K562 (cell line): ENCODE data around the gene OXSR1. TPM values are rescaled to one million over a fixed set of nuclear protein-coding genes. Genes with fewer than 3 reads are reported as not detected.
A peak's percentile ranks its signal among the peaks of the same experiment; 100 is the strongest.

Experiments
- ATAC-seq: fragments of 200-7000 bp; cut with Tn5 transposase; 3 replicates; pipeline ENCODE4 v1.9.1; 2020; ENCODE audit warnings: moderate library complexity
- BruUV-seq: library from RNA; stranded (reverse); fragments of 400-500 nt; replicated peaks from 2 replicates; lab custom pipeline; 2021; lab: Mats Ljungman, UMichigan
- CTCF ChIA-PET: fragments of 300-600 bp; formaldehyde crosslinking; extraction: SDS; loops from one replicate; lab custom pipeline; 2021; ENCODE audit warnings: low intra/inter-chr PET ratio; lab: Yijun Ruan, JAX
- POLR2A ChIA-PET: fragments of 300-600, 350-650 bp; sonication (Branson Sonifier 250); formaldehyde crosslinking; extraction: SDS; loops from one replicate; lab custom pipeline; 2021; ENCODE audit warnings: antibody characterized with exemption, inconsistent platforms; lab: Yijun Ruan, JAX
- DNase-seq, 4 experiments: peaks; one replicate each; pipeline versions ENCODE4 v3.0.0 to v3.0.0-alpha.2; 2011 to 2018; ENCODE audit warnings: low spot score in 3 of 4, mixed read lengths in 3 of 4; ENCODE audit errors: extremely low read depth in 1 of 4
- FAIRE-seq: peaks from 2 replicates; lab custom pipeline; 2011; peaks lifted over from hg19 to GRCh38; lab: Jason Lieb, UNC
- H2AFZ ChIP-seq: 2 replicates; pipeline ENCODE4 v1.6.0; 2011; ENCODE audit warnings: low read depth, low read length, control low read depth, inconsistent platforms
- H3K27ac ChIP-seq: fragments of 200-600 bp; 3 replicates; pipeline ENCODE4 v1.8.0; 2011; ENCODE audit warnings: low read depth, mild to moderate bottlenecking, control low read depth, inconsistent platforms, low read length, moderate library complexity, mixed read lengths; ENCODE audit errors: extremely low read depth
- H3K27me3 ChIP-seq, 2 experiments: fragments of 300-600 bp in 1 of 2; 2 replicates in 1 of 2; 3 replicates in 1 of 2; pipeline versions ENCODE4 v1.6.0 to v1.8.0; 2011; ENCODE audit warnings: inconsistent platforms in 2 of 2, low read length in 2 of 2, mild to moderate bottlenecking in 1 of 2, mixed read lengths in 1 of 2, moderate library complexity in 1 of 2; ENCODE audit not compliant: control insufficient read depth in 2 of 2, insufficient read depth in 2 of 2
- H3K36me3 ChIP-seq: fragments of 300-600 bp; 3 replicates; pipeline ENCODE4 v1.8.0; 2011; ENCODE audit warnings: mild to moderate bottlenecking, low read length, inconsistent platforms; ENCODE audit not compliant: control insufficient read depth, insufficient read depth
- H3K4me1 ChIP-seq, 2 experiments: fragments of 200-600 bp in 1 of 2; replicated peaks in 1 of 2; 2 replicates in 1 of 2; 3 replicates in 1 of 2; pipeline versions ENCODE4 v1.5.1 to v1.8.0; 2011; ENCODE audit warnings: inconsistent platforms in 2 of 2, low read length in 2 of 2, mild to moderate bottlenecking in 1 of 2, mixed read lengths in 1 of 2, moderate library complexity in 1 of 2; ENCODE audit not compliant: control insufficient read depth in 2 of 2, insufficient read depth in 2 of 2
- H3K4me2 ChIP-seq: 2 replicates; pipeline ENCODE4 v1.6.1; 2011; ENCODE audit warnings: low read length, control low read depth, inconsistent platforms, mixed read lengths; ENCODE audit not compliant: insufficient read depth
- H3K4me3 ChIP-seq: fragments of 200-600 bp; sonication (generic), shearing (Covaris generic); 2 replicates; pipeline ENCODE4 v1.5.1; 2016; ENCODE audit warnings: control low read depth, inconsistent platforms
- H3K79me2 ChIP-seq: fragments of 200-600 bp; 3 replicates; pipeline ENCODE4 v1.8.0; 2011; ENCODE audit warnings: low read length, inconsistent platforms; ENCODE audit not compliant: control insufficient read depth, insufficient read depth
- H3K9ac ChIP-seq, 2 experiments: 2 replicates each; pipeline versions ENCODE4 v1.6.0 to v1.6.1; 2011; ENCODE audit warnings: low read depth in 2 of 2, low read length in 2 of 2, control low read depth in 1 of 2, inconsistent platforms in 1 of 2, mild to moderate bottlenecking in 1 of 2, mixed read lengths in 1 of 2; ENCODE audit not compliant: insufficient read depth in 1 of 2
- H3K9me1 ChIP-seq: one replicate; pipeline ENCODE4 v1.6.0; 2011; ENCODE audit warnings: inconsistent platforms, mild to moderate bottlenecking, low read length, moderate library complexity; ENCODE audit not compliant: control insufficient read depth, insufficient read depth
- H3K9me3 ChIP-seq: replicated peaks from 2 replicates; pipeline ENCODE4 v1.5.1; 2011; ENCODE audit warnings: low read depth, low read length, inconsistent platforms; ENCODE audit not compliant: control insufficient read depth, insufficient read depth
- H4K20me1 ChIP-seq: replicated peaks from 2 replicates; pipeline ENCODE4 v1.6.1; 2011; ENCODE audit warnings: low read length, inconsistent platforms, mixed read lengths; ENCODE audit not compliant: control insufficient read depth, insufficient read depth
- HDAC8 ChIP-seq: fragments of 450-650 bp; IDR thresholded peaks from 2 replicates; pipeline ENCODE4 v1.6.1; 2016; ENCODE audit warnings: mild to moderate bottlenecking, missing genetic modification characterization, moderate library complexity, missing compliant biosample characterization
- HSF4 ChIP-seq: fragments of 250-450 bp; sonication (Bioruptor Pico); IDR thresholded peaks from 2 replicates; pipeline ENCODE4 v2.1.2; 2022; ENCODE audit warnings: mild to moderate bottlenecking, moderate library complexity, borderline replicate concordance
- LARP7 ChIP-seq: fragments of 450-650 bp; IDR thresholded peaks from 2 replicates; pipeline ENCODE4 v1.6.1; 2016
- MAZ ChIP-seq, 2 experiments: fragments of 450-650 bp in 1 of 2; sonication (generic) in 1 of 2; formaldehyde crosslinking; IDR thresholded peaks in 1 of 2; conservative IDR thresholded peaks in 1 of 2; 2 replicates each; pipeline versions ENCODE4 v1.4.0 to v1.5.0; 2020; ENCODE audit warnings: mild to moderate bottlenecking in 1 of 2, missing genetic modification reagents in 1 of 2
- NCOA4 ChIP-seq: fragments of 450-650 bp; IDR thresholded peaks from 2 replicates; pipeline ENCODE4 v1.6.1; 2018; ENCODE audit warnings: mild to moderate bottlenecking; ENCODE audit not compliant: partially characterized antibody
- RBM22 ChIP-seq: fragments of 200-400 bp; formaldehyde crosslinking; IDR thresholded peaks from 2 replicates; pipeline ENCODE4 v1.6.1; 2018; ENCODE audit warnings: low read length, low read depth; ENCODE audit not compliant: poor library complexity, severe bottlenecking
- ZNF316 ChIP-seq: fragments of 450-650 bp; IDR thresholded peaks from 2 replicates; pipeline ENCODE4 v1.6.1; 2016
- WGBS: fragments of 100-300 bp; shearing (Covaris generic); methylation state at CpG from one replicate; pipeline ENCODE4 v1.1.6; 2016; ENCODE audit warnings: low coverage, mixed read lengths; ENCODE audit not compliant: insufficient coverage; ENCODE audit errors: missing lambda C conversion rate; 5-methylcytosine and 5-hydroxymethylcytosine counted together
- in situ Hi-C: fragments of 300-500 bp; cut with MboI; formaldehyde crosslinking; loops from 4 replicates; pipeline ENCODE4 v1.15.0; 2018; ENCODE audit warnings: inconsistent platforms, mixed read lengths
- intact Hi-C: fragments of 100-400 bp; cut with micrococcal nuclease; formaldehyde crosslinking; loops from 2 replicates; pipeline ENCODE4 v1.14.2; 2022
- polyA plus RNA-seq, 8 experiments: library from polyadenylated mRNA; depleted of rRNA in 4 of 8; stranded (reverse) in 5 of 8; unstranded in 3 of 8; fragments of >200 nt; fragmentation: Nextera tagmentation in 2 of 8; fragmentation: Illumina TruSeq in 1 of 8; extraction: Ambion mirVana in 2 of 8; extraction: Trizol in 1 of 8; gene quantifications; 2 replicates each; pipeline versions ENCODE4 v1.2.1 to v1.2.3, GENCODE V29; 2011 to 2014; ENCODE audit warnings: inconsistent platforms in 1 of 8, missing spikeins in 1 of 8
- total RNA-seq, 7 experiments: library from RNA; depleted of rRNA in 6 of 7; stranded (reverse); fragments of >200 nt in 6 of 7; fragmentation: Illumina TruSeq in 2 of 7; extraction: Trizol in 2 of 7; gene quantifications; 2 replicates each; pipeline versions ENCODE4 v1.2.1 to v1.2.3, GENCODE V29; 2011 to 2021; ENCODE audit warnings: low replicate concordance in 1 of 7
- TF ChIP-seq, protein P1 (sequence below): fragments of 250-450 bp; sonication (Bioruptor Pico); IDR thresholded peaks from 2 replicates; pipeline ENCODE4 v1.8.0; 2022; ENCODE audit warnings: moderate library complexity, mild to moderate bottlenecking, inconsistent platforms
- TF ChIP-seq, protein P2 (sequence below), 2 experiments: fragments of 250-450 bp in 1 of 2; fragments of 450-650 bp in 1 of 2; sonication (Bioruptor Pico) in 1 of 2; IDR thresholded peaks; 2 replicates each; pipeline versions ENCODE4 v1.6.1 to v1.8.0; 2016 to 2021; ENCODE audit warnings: mild to moderate bottlenecking in 2 of 2, moderate library complexity in 2 of 2, missing compliant biosample characterization in 1 of 2, missing genetic modification characterization in 1 of 2

Gene OXSR1
- total and polyA plus RNA-seq, 9 of the 15 experiments (the other 6 are each of a cell fraction or from before 2014, with no cell fraction given), result 15.7 to 87.6 (median 48.7) TPM

DNA sequence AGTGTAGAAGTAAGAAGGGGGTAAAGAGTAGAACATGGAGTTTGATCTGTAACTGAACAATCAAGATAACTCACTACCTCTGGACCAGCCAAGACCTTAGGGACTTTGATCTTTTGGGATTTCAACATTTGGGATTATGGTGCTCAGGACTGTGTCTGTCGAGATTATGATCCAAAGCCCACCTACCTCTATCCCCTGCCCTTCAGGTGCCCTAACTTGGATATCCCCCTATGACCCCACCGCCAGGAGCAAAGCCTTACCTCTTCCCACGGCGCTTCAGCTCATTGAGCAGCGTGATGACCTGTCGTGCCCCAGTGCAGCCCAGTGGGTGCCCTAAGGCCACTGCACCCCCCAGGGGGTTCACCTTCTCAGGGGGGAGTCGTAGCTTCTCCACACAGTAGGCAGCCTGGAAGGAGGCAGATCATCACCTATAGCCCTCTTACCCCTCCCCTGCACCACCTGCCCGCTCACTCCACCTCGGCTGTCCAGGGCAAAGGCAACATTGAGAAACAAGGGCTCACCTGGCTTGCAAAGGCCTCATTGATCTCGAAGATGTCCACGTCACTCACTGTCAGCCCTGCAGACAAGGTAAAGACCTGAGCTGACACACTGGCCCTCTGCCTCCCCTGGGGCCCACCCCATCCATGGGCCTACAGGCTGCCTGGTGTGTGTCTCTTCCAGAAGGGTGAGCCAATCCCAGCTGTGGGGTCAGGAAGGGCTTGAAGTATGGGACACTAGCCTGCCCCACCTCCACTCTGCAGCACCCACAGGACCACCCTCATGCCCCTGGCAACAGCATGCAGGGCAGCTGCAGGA is 39.8 kb upstream of the OXSR1 start (continued):
- TF ChIP-seq, protein P1, sequence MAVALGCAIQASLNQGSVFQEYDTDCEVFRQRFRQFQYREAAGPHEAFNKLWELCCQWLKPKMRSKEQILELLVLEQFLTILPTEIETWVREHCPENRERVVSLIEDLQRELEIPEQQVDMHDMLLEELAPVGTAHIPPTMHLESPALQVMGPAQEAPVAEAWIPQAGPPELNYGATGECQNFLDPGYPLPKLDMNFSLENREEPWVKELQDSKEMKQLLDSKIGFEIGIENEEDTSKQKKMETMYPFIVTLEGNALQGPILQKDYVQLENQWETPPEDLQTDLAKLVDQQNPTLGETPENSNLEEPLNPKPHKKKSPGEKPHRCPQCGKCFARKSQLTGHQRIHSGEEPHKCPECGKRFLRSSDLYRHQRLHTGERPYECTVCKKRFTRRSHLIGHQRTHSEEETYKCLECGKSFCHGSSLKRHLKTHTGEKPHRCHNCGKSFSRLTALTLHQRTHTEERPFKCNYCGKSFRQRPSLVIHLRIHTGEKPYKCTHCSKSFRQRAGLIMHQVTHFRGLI (CRISPR knock-in tag), result no peak
- no peak for TF ChIP-seq HSF4 (CRISPR knock-in tag)

DNA sequence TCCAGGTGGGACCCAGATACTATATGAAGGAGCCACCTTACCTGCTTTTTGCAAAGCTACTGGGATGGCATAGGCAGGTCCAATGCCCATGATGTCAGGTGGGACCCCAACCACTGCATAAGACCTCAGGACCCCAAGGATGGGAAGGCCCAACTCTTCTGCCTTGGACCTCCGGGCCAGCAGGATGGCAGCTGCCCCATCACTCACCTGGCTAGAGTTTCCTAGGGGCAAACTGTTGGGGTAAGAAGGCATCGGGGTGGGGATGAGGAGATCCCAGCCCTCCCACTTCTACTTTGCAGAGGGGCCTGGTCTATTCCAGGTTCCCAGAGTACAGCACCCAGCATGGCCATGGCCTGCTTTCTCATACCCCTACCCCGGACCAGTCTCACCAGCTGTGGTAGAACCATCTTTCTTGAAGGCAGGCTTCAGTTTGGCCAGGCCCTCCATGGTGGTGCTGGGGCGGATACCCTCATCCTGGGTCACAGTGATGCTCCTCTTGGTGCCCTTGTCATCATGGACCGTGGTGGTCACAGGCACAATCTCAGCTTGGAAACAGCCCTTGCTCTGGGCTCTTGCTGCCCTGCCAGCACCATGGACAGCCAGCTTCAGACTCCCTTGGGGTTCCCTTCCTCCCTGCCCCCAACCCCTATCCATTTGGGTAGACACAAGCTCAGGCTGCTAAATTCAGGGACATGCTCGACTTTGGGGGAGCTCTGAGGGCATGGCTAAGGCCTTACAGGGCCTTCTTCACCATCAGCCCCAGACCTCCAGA is 39.0 kb upstream of the OXSR1 start:
- in situ Hi-C loops, result no loop called here
- peaks cover 96% of the 10 kb centered on the region for H3K36me3 ChIP-seq
- TF ChIP-seq, protein P2, sequence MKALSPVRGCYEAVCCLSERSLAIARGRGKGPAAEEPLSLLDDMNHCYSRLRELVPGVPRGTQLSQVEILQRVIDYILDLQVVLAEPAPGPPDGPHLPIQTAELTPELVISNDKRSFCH (CRISPR knock-in tag; IDR thresholded peaks at IDR 0.05), result no peak
- TF ChIP-seq, protein P2 (tag; IDR thresholded peaks at IDR 0.05), result no peak
- TF ChIP-seq LARP7, result no peak
- TF ChIP-seq NCOA4, result no peak
- no peak for TF ChIP-seq ZNF316
- TF ChIP-seq RBM22, result no peak
- TF ChIP-seq MAZ (CRISPR knock-in tag; conservative IDR thresholded peaks at IDR 0.05 in 1 of 2, IDR thresholded peaks at IDR 0.05 in 1 of 2), result no peak
- TF ChIP-seq HDAC8 (tag), result no peak

More for the DNA sequence above, 39.0 kb upstream of the OXSR1 start:
- DNase-seq (no peak), FAIRE-seq (no peak), ATAC-seq (no peak)
- no peaks in the 10 kb centered on the region for H3K79me2 ChIP-seq
- no peaks in the 10 kb centered on the region for H3K9me3 ChIP-seq
- H4K20me1 ChIP-seq, result no peaks in the 10 kb centered on the region; the same call in 1 of the 2 replicates
- no peak overlapping the region for H2AFZ ChIP-seq
- no TSS peak for BruUV-seq
- intact Hi-C loops, result no loop called here
- H3K9ac ChIP-seq, result 0 out of 4 replicates have a peak overlapping the region, but pooled peaks of 1 of the 2 experiments have one; percentile 12
- H3K4me3 ChIP-seq, result no peak overlapping the region
- no peak overlapping the region for H3K27ac ChIP-seq
- H3K27me3 ChIP-seq, result no peaks in the 10 kb centered on the region
- ChIA-PET POLR2A (interaction anchor here (0.7 to 1.0 kb wide), 3 partner anchors 10 to 64 kb away, joined by 3 to 4 read pairs (median 4); no protein-coding TSS in a partner anchor), CTCF (no interaction called here)
- WGBS, result 92% methylated on average over 6 of the region's 6 CpGs
- peaks cover 0 to 3% of the 10 kb centered on the region in 2 experiments; a peak in 1 of 5 replicates for H3K4me1 ChIP-seq
- no peak overlapping the region for H3K4me2 ChIP-seq
- H3K9me1 ChIP-seq, result no peaks in the 10 kb centered on the region
